Fibroblast of skin of left biceps (primary cell): ENCODE data around the gene MRPL48.
A peak's percentile ranks its signal among the peaks of the same experiment; 100 is the strongest.
"Not testable (repeated sequence)": the region's sequence is repeated elsewhere in the genome, so short reads cannot be mapped to it uniquely, and the experiment has no call there.

Experiments used
- DNase-seq, 2 experiments: peaks; one replicate each; pipeline ENCODE4 v3.0.0-alpha.2; 2013; ENCODE audit warnings: low read depth in 2 of 2

MRPL48 gene

GRCh38 chr11:73779084-73779902 lies 8.4 kb upstream of the MRPL48 start:
- DNase-seq: peak; percentile 93 to 94

- DNase-seq: no peak
These were observed 6.4 kb upstream of the MRPL48 start for GRCh38 chr11:73781303-73781702.

DNA sequence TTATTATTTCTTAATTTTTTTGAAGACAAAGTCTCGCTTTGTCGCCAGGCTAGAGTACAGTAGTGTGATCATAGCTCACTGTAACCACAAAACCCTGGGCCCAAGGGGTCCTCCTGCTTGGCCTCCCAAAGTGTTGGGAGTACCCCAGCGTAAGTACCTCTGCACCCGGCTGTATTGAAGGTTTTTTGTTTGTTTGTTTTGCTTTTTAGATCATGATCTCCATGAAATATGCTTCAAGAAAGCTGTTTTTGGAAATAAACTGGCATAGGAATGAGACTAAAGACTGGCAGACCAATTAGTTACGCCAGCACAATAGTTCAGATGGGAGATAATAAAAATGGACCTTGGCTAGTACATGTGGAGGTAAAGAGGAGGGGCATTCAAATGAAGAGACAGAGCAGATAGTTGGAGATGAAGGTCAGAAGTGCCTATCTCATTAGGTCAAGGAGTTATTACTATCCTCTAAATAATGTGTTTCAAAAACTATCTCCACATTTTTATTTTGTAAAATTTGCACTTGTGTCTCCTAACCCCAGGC lies 4.1 kb upstream of the MRPL48 start:
- DNase-seq: no peak

- DNase-seq: no peak
These were observed 3.5 kb upstream of the MRPL48 start for GRCh38 chr11:73784080-73784634.

GRCh38 chr11:73784734-73785133 lies 2.9 kb upstream of the MRPL48 start:
- no peak for DNase-seq

DNA sequence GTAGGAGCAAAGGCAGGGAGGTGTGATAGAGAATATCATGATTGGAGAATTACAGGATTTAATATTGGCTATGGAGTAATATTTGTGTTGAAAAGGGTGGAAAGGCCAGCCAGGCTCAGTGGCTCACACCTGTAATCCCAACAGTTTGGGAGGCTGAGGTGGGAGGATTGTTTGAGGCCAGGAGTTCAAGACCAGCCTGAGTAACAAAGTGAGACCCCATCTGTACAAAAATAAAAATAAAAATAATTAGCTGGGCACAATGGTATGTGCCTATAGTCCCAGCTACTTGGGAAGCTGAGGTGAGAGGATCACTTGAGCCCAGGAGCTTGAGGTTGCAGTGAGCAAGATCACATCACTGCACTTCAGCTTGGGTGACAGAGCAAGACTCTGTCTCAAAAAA lies 2.2 kb upstream of the MRPL48 start:
- not testable (repeated sequence) for DNase-seq

DNA sequence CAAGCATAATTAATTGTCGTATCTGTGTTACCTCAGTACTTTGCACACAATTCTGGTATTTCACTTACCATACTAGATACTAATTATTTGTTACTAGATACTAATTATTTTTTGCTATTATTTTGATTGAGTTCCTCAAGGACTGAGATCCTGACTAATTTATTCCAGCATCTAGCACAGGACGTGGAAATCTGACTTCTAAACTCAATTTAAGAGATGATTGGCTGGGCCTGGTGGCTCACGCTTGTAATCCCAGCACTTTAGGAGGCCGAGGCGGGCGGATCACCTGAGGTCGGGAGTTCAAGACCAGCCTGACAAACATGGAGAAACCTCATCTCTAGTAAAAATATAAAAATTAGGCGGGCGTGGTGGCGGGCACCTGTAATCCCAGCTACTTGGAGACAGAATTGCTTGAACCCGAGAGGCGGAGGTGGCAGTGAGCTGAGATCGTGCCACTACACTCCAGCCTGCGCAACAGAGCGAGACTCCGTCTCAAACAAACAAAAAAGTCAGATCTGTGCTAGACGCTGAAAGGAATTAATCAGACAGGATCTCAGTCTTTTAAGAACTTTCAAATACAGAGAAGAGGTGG lies 527 bp upstream of the MRPL48 start:
- no peak for DNase-seq

DNA sequence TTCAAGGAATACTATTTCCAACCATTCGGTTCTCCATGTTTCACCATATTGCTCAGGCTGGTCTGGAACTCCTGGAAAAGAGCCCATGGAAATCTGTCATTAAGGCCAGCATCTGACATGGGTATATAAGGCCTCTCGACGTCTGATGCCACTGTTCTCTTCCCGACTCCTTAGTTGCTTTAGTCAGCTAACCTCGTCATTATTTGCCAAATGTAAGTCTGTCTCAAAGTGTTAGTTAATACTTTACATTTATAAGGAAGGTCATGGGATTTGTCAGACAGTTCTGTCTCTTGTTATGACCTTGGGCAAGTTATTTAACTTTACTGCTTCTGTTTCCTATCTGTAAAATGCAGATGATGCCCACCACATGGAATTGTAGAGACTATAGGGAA lies 1.6 kb downstream of the MRPL48 start:
- no peak for DNase-seq

- no peak for DNase-seq
These were observed 4.9 kb downstream of the MRPL48 start for GRCh38 chr11:73792584-73792983.

DNA sequence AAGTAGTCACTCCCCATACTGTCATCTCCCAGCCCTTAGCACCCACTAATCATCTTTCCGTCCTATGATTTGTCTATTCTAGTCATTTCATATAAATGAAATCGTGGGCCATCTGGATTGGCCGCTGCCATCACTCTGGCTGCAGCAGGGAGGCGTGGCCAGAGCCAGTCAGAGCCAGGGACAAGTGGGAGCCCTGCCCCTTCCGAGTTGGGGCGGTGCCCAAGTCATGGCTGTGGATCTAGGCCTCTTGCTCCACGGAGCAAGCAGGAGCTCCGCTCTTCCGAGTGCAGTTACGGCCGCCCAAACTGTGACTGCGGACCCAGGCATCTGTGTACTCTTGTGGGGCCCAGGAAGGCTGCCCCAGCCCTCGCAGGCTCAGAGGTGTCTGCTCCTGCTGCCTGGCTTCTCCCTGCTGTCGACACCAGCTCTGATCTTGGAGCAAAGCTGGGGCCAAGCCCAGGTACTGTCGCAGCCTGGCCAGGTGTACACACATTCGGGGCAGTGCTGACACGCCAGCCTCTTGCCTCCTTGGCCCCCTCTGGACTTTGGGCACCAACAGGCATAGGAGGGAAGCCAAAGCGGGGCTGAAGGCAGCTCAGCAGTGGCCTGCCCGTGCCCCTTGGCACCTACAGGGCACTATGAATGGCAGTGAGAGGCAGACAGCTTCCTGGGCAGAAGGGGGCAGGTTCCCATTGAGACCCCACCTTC lies 8.4 kb downstream of the MRPL48 start:
- DNase-seq: no peak

DNA sequence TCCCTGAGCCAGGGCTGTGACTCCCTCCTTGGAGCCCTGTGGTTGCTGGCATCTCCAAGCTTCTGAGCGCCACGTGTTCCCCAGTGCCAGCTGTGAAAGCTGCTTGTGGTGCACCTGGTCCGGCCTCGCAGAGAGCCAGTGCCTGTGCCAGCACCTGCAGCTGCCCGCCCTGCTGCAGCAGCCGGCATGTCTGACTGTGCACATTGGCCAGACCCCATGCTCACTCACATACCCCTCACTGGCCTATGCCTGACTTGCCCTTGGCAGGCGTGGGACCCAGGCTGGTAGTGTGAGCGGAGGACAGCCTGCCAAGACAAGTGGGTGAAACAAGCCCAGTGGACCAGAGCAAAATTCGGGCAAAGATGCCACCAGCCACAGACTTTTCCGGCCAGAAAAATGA lies 9.8 kb downstream of the MRPL48 start:
- DNase-seq: no peak

- no peak for DNase-seq
These were observed 12.7 kb downstream of the MRPL48 start for GRCh38 chr11:73800276-73800806.

DNA sequence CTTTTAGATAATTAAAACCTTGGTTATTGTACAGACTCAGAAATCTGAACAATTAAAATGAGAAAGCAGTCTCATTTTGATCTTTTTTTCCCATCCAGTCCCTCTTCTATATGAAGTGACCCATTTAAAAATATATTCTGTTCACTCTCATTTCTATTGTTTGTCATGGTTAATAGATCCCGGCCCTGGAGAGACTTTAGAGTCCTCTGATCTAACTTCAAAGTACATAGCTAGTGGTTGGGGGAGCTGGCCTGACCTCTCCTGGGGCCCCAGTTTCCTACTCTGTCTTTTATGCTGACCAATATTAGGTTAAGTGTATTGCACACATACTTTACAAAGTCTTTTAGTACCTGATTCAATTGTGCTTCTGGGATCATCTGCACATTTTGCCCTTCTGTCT lies 13.5 kb downstream of the MRPL48 start:
- no peak for DNase-seq

DNA sequence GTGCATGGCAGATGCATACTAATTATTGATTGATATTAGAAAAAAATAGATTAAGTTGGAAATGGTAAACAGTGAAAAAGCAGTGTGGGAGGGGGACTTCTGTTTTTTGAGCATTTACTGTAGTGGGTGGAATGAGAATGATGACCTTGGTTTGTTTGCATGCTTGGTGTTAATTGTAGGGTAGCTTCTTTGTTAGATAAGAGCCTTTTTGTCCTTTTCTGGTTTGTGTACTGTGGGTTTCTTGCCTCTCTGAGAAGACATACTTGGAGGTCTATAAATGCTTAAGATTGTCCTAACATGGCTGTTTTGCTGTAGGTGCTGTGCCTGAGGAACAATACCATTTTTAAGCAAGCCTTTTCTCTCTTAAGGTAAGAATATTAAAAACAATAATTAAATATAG lies 17.0 kb downstream of the MRPL48 start:
- no peak for DNase-seq

DNA sequence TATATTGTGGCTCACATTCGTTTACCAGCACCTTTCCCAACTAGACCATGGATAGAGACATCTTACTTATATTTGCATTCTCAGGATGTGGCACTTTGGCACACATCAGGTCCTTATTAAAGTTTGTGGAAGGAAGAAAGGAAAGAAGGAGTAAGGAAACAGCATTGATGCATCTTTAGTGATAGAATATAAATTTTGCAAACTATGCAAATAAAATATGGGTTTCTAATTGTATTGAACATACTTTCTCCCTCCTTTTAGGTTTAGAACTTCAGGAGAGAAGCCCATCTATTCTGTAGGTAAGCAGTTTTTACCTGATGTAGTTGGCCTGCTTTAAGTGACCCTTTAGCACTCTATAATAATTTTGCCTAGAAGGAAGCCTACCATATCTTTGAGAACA lies 20.4 kb downstream of the MRPL48 start:
- no peak for DNase-seq

DNA sequence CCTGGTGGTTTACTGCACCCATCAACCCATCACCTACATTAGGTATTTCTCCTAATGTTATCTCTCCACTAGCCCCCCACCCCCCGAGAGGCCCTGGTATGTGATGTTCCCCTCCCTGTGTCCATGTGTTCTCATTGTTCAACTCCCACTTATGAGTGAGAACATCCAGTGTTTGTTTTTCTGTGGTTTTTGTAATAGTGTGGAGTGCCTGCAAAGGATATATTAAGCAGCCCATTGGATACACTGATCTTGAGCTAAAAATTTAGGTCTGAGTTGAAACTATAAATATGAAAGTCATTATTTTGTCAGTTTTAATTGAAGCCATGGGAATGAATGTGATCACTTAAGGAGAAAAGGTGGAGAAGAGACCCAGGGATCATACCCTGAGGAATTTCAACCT lies 23.0 kb downstream of the MRPL48 start:
- no peak for DNase-seq

DNA sequence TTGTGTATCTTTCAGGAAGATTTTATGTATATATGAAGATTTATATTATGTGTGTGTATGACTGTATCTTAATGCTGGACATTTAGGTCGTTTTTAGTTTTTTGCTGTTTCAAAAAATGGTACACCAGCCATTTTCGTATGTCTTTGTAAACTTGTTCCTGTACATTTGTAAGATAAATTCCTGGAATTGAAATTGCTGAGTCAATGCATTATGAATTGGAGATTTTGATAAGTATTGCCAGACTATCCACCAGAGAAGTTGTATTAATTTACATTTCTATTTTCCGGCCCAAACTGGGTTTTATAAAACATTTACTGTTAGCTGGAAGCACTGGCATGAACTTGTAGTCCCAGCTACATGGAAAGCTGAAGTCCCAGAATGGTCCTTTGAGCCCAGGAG lies 24.6 kb downstream of the MRPL48 start:
- no peak for DNase-seq

DNA sequence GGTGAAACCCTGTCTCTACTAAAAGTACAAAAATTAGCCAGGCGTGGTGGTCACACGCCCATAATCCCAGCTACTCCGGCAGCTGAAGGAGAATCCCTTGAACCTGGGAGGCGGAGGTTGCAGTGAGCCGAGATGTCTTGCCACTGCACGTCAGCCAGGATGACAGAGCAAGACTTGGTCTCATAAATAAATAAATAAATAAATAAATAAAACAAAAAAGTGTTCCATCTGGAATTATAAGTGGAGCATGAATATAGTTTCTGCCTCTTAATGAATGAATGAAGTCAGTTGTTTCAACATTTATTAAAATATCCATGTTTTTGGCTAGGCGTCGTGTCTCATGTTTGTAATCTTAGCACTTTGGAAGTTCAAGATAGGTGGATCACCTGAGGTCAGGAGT lies 27.1 kb downstream of the MRPL48 start:
- DNase-seq: no peak

- no peak for DNase-seq
These were observed 31.2 kb downstream of the MRPL48 start for GRCh38 chr11:73818846-73819245.

- no peak for DNase-seq
These were observed 42.6 kb downstream of the MRPL48 start for GRCh38 chr11:73830261-73830660.

GRCh38 chr11:73833067-73833466 lies 45.4 kb downstream of the MRPL48 start:
- no peak for DNase-seq

GRCh38 chr11:73838443-73839122 lies 50.9 kb downstream of the MRPL48 start:
- DNase-seq: no peak
